HFF-Myc (cell line): Measurements from ENCODE around the gene LPAR6.
"Not testable (repeated sequence)": the region's sequence is repeated elsewhere in the genome, so short reads cannot be mapped to it uniquely, and the experiment has no call there.

Source experiments
- DNase-seq: peaks from one replicate; pipeline ENCODE4 v3.0.0-alpha.2; 2011; ENCODE audit warnings: low read depth; ENCODE audit errors: extremely low read depth
- H3K4me3 ChIP-seq: replicated peaks from 2 replicates; pipeline ENCODE4 v1.5.1; 2011; ENCODE audit warnings: low read depth, mild to moderate bottlenecking, control low read depth, low read length
- TF ChIP-seq, protein P1 (sequence below): IDR thresholded peaks from 2 replicates; pipeline ENCODE4 v1.5.1; 2012; ENCODE audit warnings: mild to moderate bottlenecking, low read depth, low read length, control low read depth; ENCODE audit errors: missing control alignments

LPAR6 gene, protein sequence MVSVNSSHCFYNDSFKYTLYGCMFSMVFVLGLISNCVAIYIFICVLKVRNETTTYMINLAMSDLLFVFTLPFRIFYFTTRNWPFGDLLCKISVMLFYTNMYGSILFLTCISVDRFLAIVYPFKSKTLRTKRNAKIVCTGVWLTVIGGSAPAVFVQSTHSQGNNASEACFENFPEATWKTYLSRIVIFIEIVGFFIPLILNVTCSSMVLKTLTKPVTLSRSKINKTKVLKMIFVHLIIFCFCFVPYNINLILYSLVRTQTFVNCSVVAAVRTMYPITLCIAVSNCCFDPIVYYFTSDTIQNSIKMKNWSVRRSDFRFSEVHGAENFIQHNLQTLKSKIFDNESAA

DNA sequence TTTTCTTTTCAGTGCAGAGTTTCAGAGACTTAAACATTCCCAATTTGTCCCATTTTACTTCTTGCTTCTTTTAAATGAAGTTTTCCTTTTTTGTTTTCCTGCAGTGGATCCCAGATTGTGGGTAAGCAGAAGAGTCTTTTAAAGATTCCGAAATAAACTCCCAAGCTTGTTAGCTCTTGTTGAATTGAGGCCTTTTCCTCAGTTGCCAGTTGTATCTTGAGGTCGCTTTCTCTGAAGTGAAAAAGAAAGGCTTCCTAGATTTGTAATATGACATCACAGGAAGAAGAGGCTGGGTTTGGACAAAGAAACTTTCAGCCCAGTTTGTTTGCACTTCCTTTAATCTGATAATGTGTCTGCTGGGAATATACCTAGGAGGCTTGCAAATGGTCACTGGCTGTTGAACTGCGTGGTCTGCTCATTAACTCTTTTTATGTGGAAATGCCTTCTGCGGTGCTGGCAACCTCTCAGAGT, at the start of gene LPAR6:
Gene LPAR6 (minus strand): TSS at position 233 of the 471 bp plus-strand sequence. CDS start 690 bp downstream, outside the sequence.
- peak within 1 kb of the TSS; percentile 70 for H3K4me3 ChIP-seq
- TF ChIP-seq, protein P1, sequence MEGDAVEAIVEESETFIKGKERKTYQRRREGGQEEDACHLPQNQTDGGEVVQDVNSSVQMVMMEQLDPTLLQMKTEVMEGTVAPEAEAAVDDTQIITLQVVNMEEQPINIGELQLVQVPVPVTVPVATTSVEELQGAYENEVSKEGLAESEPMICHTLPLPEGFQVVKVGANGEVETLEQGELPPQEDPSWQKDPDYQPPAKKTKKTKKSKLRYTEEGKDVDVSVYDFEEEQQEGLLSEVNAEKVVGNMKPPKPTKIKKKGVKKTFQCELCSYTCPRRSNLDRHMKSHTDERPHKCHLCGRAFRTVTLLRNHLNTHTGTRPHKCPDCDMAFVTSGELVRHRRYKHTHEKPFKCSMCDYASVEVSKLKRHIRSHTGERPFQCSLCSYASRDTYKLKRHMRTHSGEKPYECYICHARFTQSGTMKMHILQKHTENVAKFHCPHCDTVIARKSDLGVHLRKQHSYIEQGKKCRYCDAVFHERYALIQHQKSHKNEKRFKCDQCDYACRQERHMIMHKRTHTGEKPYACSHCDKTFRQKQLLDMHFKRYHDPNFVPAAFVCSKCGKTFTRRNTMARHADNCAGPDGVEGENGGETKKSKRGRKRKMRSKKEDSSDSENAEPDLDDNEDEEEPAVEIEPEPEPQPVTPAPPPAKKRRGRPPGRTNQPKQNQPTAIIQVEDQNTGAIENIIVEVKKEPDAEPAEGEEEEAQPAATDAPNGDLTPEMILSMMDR: no peak
- DNase-seq: peak; percentile 52

DNA sequence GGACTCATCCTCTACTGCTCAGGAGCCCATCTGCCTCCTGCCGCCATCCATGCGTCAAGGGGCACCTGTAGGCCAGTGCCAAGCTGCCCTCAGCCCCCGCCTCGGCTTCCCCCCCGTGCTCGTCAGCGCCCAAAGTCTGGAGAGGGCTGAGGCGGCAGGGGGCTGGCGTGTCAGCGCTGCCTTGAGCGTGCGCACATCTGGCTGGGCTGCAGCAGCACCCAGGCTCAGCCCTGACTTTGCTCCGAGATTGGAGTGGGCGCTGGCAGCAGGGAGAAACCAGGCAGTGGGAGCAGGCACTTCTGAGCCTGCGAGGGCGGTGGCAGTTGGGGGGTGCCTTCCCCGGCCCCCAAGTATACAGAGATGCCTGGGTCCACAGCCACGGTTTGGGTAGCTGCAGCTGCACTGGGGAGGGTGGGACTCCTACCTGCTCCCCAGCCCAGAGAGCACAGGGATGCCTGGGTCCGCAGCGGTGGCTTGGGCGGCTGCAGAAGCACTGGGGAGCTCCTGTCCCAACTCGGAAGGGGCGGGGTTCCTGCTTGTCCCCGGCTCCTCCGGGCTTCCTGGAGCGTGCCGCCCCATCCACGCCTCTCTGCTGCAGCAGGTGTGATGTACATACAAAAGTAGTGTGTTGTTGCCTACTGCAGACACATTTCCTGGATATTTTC, 44.8 kb upstream of the LPAR6 start:
- no peak overlapping the region for H3K4me3 ChIP-seq
- DNase-seq: no peak
- TF ChIP-seq, protein P1: no peak

DNA sequence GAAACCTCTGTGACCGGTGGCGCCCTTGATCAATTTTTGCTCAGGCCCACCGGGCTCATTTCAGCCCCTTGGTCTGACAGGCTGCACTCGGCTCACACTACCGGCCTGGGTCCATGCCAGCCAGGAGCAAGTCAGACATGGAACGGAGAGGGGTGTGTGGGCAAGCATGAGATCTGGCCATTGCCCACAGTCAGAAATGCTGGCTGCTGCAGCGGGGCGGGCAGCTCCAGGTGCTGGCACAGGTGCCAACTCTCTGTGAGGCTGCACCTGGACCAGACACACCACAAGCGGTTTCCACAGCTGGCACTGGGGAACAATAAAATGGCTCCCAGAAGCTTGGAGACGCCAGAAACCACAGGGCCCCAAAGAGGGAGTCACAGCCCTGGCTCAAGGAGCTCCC, 43.6 kb upstream of the LPAR6 start:
- TF ChIP-seq, protein P1: no peak
- H3K4me3 ChIP-seq: no peak overlapping the region
- no peak for DNase-seq

DNA sequence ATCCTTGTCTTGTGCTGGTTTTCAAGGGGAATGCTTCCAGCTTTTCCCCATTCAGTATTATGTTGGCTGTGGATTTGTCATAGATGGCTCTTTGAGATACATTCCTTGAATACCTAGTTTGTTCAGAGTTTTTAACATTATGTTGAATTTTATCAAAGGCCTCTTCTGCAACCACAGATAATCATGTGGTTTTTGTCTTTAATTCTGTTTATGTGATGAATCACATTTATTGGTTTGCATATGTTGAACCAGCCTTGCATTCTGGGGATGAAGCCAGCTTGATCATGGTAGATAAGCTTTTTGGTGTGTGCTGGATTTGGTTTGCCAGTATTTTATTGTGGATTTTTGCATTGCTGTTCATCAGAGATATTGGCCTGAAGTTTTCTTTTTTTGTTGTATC, 38.3 kb upstream of the LPAR6 start:
- peak; percentile 36 for DNase-seq
- H3K4me3 ChIP-seq: not testable (repeated sequence)

DNA sequence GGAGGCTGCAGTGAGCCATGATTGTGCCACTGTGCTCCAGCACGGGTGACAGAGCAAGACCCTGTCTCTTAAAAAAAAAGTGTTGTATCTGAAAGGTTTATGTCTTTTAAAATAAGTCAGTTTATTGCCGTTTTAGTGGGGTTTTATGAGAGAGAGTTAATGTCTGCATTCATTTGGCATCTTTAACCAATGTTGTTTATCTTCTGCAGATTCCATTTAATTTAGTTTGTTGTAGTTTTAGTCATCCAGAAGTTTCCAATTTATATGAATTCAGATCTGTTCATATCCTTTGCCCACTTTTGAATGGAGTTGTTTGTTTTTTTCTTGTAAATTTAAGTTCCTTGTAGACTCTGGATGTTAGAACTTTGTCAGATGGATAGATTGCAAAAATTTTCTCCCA, 36.7 kb upstream of the LPAR6 start:
- no peak overlapping the region for H3K4me3 ChIP-seq
- DNase-seq: peak; percentile 27
- TF ChIP-seq, protein P1: no peak

DNA sequence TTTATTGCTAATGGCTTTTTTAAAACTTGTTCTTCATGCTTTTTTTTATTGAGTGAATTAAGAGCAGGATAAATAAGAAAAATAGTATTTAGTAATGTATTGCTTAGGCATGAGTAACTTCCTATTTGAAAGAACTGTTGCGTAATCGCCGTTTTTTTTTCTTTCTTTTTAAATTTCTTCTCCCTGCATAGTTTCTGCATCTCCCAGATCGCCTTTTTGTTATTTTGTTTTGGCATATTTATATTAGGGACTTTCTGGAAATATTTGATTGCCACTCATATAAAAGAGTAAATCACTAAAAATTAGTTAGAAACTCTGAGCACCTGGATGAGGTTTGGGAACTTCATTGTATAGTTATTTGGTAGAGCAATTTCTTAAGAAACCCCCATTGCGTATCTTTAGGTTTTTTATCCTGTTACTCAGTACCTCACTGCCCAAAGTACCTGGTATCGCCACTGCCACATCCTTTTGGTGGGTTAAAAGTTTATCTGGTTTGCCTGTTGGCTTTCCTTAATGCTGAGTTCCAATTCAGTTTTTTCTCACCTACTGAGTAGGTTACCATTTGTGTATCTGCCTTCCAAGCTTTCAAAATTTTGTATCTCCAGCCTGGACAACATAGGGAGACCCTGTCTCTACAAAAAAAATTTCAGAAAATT, 36.2 kb upstream of the LPAR6 start:
- no peak for DNase-seq
- TF ChIP-seq, protein P1: no peak

More for the DNA sequence above, 36.2 kb upstream of the LPAR6 start:
- H3K4me3 ChIP-seq: no peak overlapping the region
